HG02678 (cell line): Measurements from ENCODE around the gene RACGAP1.
"Not testable (repeated sequence)": the region's sequence is repeated elsewhere in the genome, so short reads cannot be mapped to it uniquely, and the experiment has no call there.

ENCODE experiments used
- ATAC-seq: cut with Tn5 transposase; IDR thresholded peaks from one replicate; pipeline ENCODE4 v1.9.1; 2021; ENCODE audit warnings: mild to moderate bottlenecking, moderate library complexity; ENCODE audit not compliant: unreplicated experiment

RACGAP1 gene

GRCh38 chr12:50032515-50032853 lies 7.2 kb upstream of the RACGAP1 start:
- ATAC-seq, result no peak

GRCh38 chr12:50030449-50030848 lies 5.2 kb upstream of the RACGAP1 start:
- ATAC-seq, result not testable (repeated sequence)

DNA sequence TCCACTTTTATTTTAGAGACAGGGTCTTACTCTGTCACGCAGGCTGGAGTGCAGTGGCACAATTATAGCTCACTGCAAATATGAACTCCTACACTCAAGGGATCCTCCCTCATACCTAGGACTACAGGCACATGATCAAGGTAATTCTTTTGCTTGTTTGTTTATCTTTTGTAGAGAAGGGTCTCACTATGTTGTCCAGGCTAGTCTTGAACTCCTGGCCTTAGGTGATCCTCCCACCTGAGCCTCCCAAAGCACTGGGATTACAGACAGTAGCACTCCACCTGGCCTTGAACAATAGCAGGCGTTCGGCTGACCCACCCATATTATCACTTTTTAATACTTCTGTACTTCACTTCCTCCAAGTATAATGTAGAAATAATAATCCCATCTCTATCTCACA lies 1.4 kb upstream of the RACGAP1 start:
- no peak for ATAC-seq

DNA sequence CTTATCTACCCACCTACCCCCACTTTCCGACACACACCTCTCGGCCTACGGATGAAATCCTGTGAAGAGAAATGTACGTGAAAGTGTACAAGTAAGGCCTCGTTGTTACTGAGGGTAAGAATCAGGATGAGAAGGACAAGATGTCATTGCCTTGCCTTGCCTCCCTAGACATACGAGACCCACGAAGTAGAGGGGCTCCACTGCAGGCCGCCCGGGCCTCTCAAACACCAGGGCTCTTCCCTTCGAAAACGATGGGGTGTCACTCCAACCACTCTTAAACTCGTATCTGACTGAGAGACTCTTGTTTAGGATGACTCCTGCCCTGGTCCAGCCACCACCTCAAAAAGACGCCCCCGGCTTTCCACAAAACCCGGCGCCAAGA lies 498 bp downstream of the RACGAP1 start:
- no peak for ATAC-seq

DNA sequence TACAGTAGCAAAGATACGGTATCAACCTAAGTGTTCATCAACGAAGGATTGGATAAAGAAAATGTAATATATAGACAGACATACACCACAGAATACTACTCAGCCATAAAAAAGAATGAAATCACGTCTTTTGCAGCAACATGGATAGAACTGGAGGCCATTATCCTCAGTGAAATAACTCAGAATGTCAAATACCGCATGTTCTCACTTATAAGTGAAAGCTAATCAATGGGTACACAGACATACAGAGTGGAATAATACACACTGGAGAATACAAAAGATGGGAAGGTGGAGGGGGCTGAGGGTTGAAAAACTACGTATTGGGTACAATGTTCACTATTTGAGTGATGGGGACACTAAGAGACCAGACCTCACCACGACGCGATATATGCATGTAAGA lies 1.1 kb downstream of the RACGAP1 start:
- ATAC-seq, result no peak

DNA sequence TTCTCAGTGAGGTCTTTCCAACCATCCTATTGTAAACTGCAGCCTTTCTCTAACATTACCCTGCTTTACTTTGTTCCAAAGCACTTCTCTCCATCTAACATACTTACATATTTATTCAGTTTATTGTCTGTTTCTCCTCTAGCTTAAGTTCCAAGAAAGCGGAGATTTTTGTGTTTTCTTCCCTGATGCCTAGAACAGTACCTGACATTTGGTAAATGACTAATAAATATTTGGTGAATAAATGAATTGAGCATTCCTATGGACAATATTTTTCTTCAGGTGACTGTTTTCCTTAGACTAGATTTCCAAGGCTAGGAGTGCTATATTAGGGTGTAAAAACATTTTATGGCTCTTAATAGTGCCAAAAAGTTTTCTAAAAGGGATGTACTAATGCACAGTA lies 2.4 kb downstream of the RACGAP1 start:
- no peak for ATAC-seq

DNA sequence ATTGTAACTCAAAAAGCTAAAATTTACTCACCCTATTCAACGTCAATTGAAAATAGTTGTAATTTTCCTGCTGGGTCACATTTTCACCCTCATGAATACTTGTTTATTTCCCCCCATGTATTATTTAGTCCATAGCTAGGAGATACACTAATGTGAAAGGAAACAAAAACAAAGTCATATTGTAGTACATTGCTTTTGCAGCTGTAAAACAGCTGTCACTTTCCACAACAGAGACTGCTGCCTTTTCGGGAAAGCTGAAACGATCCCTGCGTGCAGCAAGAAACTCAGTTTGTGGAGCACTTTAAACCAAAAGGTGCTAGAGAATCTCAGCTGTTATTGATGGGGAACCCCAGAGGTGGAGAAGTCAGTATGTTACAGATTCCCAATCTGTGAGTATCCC lies 4.3 kb downstream of the RACGAP1 start:
- no peak for ATAC-seq

DNA sequence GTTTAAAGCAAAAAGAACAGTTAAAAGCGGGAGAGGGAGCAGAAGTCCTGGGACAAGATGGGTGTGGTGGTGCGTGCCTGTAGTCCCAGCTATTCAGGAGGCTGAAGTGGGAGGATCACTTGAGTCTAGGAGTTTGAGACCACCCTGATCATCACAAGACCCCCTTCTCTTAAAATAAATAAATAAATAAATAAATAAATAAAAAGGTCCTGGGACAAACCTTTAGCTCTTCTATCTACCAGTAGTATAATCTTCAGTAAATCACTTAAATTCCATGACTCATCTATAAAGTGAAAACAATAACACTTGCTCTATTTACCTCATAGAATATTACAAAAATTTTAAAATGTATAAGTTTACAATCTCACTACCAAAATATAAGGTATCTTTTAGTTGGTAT lies 5.8 kb downstream of the RACGAP1 start:
- ATAC-seq, result no peak

DNA sequence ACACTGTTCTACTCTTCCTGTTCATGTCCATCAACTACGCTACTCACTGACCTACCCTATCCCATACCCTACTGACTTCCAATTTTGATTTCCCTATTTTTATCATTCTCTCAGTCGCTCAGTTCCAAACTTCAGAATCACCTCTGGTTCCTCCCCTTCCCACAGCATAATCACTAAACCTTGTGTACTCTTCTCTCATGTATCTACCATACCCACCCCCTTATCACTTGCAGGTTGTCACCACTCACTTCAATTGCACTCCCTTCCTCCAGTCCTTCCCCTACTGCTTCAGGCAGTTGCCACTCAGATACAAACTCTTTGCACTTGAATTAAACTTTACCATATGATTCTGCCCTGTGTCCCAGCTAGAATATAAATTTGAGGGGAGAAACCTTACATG lies 6.3 kb downstream of the RACGAP1 start:
- no peak for ATAC-seq

GRCh38 chr12:50018154-50018553 lies 7.1 kb downstream of the RACGAP1 start:
- ATAC-seq, result no peak

DNA sequence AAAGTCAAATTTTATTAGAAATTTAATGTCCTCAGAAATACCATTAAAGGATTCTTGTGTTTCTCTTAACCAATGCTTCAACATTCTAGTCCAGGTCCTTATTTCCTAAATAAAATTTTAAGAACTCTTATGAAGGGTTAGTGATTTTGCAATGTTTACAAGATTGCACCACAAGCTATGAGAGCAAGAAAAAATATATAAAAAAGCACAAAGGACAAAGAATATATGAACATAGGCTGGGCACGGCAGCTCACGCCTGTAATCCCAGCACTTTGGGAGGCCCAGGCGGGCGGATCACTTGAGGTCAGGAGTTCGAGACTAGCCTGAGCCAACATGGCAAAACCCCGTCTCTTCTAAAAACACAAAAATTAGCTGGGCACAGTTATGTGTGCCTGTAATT lies 7.7 kb downstream of the RACGAP1 start:
- no peak for ATAC-seq

DNA sequence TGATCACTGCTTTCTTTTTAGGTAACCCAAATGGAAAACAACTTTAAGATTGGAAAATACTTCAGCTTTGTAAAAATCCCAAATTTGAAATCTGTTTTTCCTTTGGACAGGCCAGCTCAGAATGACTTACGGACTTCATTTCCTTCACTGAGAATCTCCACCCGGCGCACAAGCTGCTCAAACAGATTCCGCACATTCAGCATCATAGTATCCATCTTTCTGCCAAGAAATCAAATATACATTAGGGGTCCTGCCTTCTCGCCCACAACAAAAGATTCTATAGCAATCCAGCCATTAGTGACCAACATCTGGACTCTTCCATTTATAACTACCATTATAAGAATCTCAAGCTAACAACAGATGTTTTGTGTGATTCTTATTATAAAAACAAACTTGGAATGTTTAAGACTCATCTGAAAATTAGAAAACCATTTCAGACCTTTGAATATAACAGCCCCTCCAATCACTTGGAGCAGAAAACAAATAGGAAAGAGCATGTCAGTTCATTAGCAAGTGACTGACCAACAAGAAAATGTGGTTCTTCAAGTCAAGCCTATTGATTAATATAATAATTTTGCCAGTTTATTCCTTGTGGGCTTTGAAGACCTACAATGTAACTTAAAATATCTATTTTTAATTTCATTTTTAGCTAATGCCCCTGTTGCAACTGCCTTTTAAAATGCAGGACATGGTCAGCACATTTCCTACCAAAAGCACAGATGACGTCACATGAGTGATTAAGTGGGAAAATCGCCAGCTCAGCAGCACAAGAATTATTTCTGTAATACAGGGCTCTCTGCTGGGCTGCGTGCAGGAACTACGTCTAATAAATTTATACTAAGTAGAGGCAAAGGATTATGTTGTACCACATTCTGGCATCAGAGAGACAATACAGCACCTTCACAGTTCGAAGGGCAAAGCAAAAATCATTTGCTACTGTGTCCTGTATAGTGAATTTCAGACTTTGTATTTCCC lies 8.5 kb downstream of the RACGAP1 start:
- ATAC-seq, result no peak

DNA sequence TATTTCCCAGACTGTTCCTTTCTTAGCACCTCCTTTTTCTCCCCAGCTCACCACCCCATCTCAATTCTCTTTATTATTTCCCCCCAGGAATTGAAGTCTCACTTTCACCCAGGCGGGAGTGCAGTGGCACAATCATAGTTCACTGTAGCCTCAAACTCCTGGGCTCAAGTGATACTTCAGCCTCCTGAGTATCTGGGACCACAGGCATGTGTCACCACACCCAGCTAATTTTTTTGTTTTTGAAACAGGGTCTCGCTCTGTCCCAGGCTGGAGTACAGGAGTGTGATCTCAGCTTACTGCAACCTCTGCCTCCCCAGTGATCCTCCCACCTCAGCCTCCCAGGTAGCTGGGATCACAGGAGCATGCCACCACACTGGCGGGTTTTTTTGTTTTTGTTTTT lies 11.0 kb downstream of the RACGAP1 start:
- ATAC-seq, result no peak

GRCh38 chr12:50013361-50014147 lies 11.7 kb downstream of the RACGAP1 start:
- no peak for ATAC-seq

DNA sequence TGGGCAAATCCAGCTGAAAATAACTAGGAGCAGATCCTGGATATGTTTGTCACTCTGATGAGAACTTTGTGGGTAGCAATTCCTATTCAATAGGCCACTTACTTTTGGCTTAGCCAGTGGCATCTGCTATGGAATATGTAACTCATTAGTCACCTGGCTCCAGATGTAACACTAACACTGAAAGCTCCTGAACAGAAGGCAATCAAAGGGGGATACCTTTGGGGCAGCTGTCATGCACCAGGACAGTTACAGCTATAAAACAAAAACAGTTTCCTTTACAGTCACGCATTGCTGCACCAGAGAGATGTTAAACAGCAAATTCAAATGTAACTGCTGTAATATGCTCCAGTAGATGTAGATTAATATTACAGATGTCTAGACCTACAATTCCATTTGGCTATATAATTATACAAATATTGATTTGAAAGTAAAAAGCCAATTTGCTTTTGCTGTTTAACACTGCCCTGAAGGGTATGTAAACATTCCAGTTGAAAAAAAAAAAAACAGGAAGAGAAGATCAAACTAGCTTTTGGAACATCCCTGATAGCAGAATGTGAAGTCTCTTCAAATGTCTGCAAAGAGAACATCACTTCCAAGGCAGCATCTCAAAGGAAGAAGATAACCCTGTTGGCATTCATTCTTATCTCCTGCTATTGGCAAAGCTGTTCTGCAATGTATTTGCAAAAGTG lies 18.4 kb downstream of the RACGAP1 start:
- no peak for ATAC-seq

DNA sequence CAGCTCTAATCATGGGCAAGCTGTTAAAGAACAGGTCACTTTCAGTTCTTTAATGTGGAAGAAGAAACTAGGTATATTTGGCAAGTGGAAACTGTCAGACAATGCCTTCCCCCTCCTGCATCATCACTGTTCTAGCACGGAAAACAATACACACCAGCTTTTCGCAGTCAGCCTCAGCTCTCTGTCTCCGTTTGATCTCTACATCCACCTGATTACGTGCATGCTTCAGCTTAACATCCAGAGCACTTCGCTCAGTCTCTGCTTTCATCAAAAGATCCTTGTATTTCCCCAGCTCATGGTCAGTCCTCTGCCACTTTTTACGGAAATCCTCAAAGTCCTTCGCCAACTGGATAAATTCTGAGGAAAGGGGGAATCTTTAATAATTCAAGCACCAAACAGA lies 19.0 kb downstream of the RACGAP1 start:
- no peak for ATAC-seq

DNA sequence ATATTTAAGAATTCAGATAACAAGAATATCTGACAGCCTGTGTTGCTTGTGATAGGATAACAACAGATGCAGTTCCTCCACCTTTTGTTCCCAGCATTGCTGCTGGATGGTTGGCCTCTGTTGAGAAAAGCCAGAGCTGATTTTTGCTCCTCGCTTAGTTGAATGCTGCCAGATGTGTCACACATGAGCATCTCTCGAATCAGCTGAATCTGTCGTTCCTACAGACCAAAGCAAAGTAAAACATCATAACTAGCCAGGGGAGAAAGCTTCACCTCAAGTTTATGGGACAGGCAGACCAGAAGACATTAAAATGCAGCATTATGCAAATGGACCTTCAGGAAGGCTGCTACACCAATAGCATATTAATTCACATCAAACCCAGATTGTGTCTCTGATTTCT lies 20.1 kb downstream of the RACGAP1 start:
- no peak for ATAC-seq

DNA sequence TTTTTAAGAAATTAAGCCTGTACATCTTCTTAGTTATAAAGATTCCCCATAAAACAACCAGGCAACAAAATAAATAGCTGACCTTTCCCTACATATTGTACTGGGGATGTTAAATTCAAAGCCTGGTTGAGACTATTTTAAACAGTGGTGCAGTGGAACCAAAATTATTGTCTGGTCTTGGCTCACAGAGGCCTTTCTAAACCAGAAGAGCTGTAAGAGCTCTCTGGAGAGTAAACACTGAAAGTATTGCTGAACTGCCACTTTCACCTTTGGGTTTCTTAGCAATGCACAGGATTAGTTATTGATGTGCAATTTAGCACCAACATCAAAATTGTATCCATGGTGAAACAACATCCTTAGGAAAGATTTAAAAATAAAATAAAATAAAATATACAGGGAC lies 20.6 kb downstream of the RACGAP1 start:
- no peak for ATAC-seq

DNA sequence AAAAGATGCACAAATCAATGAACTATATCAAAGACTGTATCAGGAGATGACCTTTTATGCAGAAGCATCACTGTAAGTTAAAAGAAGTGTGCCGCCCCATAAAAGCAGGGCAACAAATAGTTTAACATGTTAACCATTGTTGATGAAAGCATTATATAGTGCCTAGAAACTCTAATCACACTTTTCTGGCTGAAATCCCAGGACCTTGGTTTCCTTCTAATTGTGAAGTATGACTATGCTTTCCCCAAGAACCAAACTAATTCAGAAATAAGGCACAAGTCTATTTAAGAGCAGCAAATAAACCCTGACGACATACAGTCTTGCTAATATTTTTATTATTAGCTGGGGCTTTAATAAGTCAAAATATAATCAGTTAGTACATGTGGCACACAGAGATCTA lies 21.7 kb downstream of the RACGAP1 start:
- ATAC-seq, result no peak

- no peak for ATAC-seq
Observed at GRCh38 chr12:49998453-49998852, 26.8 kb downstream of the RACGAP1 start.

GRCh38 chr12:49990273-49990672 lies 35.0 kb downstream of the RACGAP1 start:
- ATAC-seq, result no peak

GRCh38 chr12:49989400-49989799 lies 35.9 kb downstream of the RACGAP1 start:
- ATAC-seq, result not testable (repeated sequence)
